HFF-Myc (cell line): Measurements from ENCODE around the gene TBC1D22A.

ENCODE experiments used
- DNase-seq: peaks from one replicate; pipeline ENCODE4 v3.0.0-alpha.2; 2011; ENCODE audit warnings: low read depth; ENCODE audit errors: extremely low read depth
- H3K4me3 ChIP-seq: replicated peaks from 2 replicates; pipeline ENCODE4 v1.5.1; 2011; ENCODE audit warnings: low read depth, mild to moderate bottlenecking, control low read depth, low read length
- TF ChIP-seq, protein P1 (sequence below): IDR thresholded peaks from 2 replicates; pipeline ENCODE4 v1.5.1; 2012; ENCODE audit warnings: mild to moderate bottlenecking, low read depth, low read length, control low read depth; ENCODE audit errors: missing control alignments

Gene TBC1D22A

DNA sequence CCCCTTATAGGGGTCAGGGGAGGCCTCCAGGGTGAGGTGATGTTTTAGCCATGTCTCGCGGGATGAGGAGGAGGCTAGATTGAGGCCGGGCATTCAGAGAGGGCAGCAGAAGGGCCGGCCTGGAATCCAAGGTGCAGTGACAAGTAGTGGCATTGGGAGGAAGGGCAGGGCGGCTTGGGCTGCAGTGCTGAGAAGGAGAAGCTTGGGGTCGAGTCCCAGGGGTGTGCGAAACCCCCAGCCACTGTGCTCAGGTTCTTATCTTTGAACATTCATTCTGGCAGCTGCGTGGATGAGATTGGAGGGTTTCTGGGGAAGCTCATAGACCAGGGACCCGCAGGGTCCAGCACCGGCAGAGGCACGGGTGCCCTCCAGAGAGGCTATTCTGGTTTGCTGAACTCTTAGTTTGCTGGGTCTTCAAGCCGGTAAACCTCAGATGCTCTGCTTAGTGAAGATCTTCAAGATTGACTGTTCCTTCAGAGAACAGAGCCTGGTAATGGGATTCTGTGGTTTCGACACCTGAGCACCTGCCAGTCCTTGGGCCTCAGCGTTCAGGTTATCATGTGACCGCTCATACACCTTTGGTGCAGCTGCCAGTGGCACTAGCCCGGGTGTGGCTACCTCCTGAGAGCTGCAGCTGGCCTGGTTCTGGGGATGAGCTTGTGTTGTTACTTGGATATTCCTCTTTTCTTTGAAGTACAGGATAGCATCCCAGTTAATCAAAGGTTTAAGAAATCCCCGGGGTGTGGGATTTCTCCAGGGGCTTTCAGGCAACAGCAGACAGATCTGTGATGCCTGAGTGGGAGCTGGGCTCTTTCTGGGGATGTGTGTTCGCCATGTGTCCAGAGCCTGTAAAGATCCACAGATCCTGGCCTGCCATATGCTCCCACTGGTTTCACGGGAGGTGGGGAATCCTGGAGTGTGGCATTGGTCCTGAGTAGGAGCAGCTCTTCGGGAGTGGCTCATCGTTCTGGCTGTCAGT lies 152.8 kb downstream of the TBC1D22A start:
- TF ChIP-seq, protein P1, sequence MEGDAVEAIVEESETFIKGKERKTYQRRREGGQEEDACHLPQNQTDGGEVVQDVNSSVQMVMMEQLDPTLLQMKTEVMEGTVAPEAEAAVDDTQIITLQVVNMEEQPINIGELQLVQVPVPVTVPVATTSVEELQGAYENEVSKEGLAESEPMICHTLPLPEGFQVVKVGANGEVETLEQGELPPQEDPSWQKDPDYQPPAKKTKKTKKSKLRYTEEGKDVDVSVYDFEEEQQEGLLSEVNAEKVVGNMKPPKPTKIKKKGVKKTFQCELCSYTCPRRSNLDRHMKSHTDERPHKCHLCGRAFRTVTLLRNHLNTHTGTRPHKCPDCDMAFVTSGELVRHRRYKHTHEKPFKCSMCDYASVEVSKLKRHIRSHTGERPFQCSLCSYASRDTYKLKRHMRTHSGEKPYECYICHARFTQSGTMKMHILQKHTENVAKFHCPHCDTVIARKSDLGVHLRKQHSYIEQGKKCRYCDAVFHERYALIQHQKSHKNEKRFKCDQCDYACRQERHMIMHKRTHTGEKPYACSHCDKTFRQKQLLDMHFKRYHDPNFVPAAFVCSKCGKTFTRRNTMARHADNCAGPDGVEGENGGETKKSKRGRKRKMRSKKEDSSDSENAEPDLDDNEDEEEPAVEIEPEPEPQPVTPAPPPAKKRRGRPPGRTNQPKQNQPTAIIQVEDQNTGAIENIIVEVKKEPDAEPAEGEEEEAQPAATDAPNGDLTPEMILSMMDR = no peak
- no peak for DNase-seq
- no peak overlapping the region for H3K4me3 ChIP-seq

DNA sequence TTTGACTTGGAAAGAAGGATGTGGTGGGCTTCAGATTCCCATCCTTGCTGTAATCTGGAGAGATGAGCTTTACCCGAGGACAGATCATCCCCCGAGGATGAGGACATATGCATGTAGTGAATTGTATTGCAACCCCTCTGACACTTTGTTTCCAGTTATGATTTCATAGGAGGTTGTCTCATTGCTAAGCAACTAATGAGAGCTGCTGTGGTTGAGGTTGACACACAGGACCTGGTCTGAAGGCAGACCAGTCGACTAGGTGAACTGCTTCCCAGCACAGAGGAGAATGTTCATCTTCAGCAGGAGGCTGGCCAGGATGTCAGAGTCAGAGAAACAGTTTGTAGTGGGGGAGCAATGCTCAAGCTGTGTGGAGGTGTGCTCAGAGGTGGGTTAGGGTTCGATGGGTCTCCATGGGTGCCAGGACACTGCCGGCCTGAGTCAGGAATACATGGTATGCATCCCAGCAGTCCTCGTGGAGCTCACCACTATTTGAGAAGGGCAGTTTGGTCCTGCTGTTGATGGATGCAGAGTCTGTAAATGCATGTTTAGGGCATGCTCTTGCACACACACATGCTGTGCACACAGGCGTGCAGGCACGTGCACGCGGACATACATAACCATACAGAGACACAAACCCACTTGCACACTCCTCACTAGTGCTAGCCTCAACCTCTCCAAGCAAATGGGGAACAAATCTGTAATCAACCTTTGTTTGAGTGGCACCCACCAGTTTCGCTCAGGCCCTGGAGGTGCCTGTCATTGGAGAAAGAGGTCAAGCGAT lies 153.7 kb downstream of the TBC1D22A start:
- no peak overlapping the region for H3K4me3 ChIP-seq
- no peak for DNase-seq
- TF ChIP-seq, protein P1 = no peak

GRCh38 chr22:46916886-46917770 lies 154.7 kb downstream of the TBC1D22A start:
- TF ChIP-seq, protein P1 = no peak
- H3K4me3 ChIP-seq = no peak overlapping the region
- no peak for DNase-seq

- H3K4me3 ChIP-seq = no peak overlapping the region
- DNase-seq = no peak
- TF ChIP-seq, protein P1 = no peak
These were observed 155.3 kb downstream of the TBC1D22A start for GRCh38 chr22:46917771-46918101.

- TF ChIP-seq, protein P1 = no peak
- no peak for DNase-seq
- H3K4me3 ChIP-seq = no peak overlapping the region
These were observed 155.7 kb downstream of the TBC1D22A start for GRCh38 chr22:46918197-46918596.

DNA sequence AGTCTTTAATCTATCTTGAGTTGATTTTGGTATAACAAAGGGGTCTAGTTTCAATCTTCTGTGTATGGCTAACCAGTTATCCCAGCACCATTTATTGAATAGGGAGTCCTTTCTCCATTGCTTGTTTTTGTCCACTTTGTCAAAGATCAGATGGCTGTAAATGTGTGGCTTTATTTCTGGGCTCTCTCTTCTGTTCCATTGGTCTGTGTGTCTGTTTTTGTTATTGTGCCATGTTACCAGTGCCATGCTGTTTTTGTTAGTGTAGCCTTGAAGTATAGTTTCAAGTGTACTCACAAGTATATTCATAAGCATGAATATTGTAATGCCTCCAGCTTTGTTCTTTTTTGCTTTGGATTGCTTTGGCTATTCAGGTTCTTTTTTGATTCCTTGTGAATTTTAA lies 159.6 kb downstream of the TBC1D22A start:
- TF ChIP-seq, protein P1 = no peak
- no peak overlapping the region for H3K4me3 ChIP-seq
- DNase-seq = no peak
